Caco-2 (cell line): ENCODE results near the gene KLHL24. TPM values are rescaled to one million over a fixed set of nuclear protein-coding genes. Genes with fewer than 3 reads are reported as not detected.

Experiments used
- BruUV-seq: library from RNA; stranded (reverse); fragments of 400-500 nt; replicated peaks from 2 replicates; lab custom pipeline; 2021; lab: Mats Ljungman, UMichigan
- CTCF ChIA-PET: fragments of 300-600 bp; sonication (Branson Sonifier 250); formaldehyde crosslinking; loops from one replicate; lab custom pipeline; 2022; ENCODE audit warnings: antibody characterized with exemption; lab: Charles Lee
- POLR2A ChIA-PET: fragments of 300-600 bp; sonication (Branson Sonifier 250); formaldehyde crosslinking; loops from one replicate; lab custom pipeline; 2022; ENCODE audit warnings: antibody characterized with exemption; lab: Charles Lee
- DNase-seq, 2 experiments: peaks; one replicate each; pipeline versions ENCODE4 v3.0.0 to v3.0.0-alpha.2; 2020 to 2022
- H3K27me3 ChIP-seq: replicated peaks from 2 replicates; pipeline ENCODE4 v1.6.0; 2011; ENCODE audit warnings: low read length; ENCODE audit not compliant: control insufficient read depth, insufficient read depth
- H3K36me3 ChIP-seq: 2 replicates; pipeline ENCODE4 v1.5.1; 2011; ENCODE audit warnings: low read length; ENCODE audit not compliant: control insufficient read depth, insufficient read depth
- H3K4me1 ChIP-seq: fragments of 250-450 bp; sonication (Bioruptor Pico); 2 replicates; pipeline ENCODE4 v1.5.1; 2020; ENCODE audit warnings: mild to moderate bottlenecking
- H3K4me3 ChIP-seq: 2 replicates; pipeline ENCODE4 v1.5.1; 2011; ENCODE audit warnings: low read depth, mild to moderate bottlenecking, control low read depth, low read length
- H3K9me3 ChIP-seq: fragments of 250-450 bp; sonication (Bioruptor Pico); 2 replicates; pipeline ENCODE4 v1.5.1; 2020; ENCODE audit warnings: mild to moderate bottlenecking, moderate library complexity
- H3K27ac Mint-ChIP-seq: one replicate; pipeline ENCODE4 v1.8.0; 2022; ENCODE audit warnings: mixed read lengths; ENCODE audit not compliant: unreplicated experiment
- H3K27me3 Mint-ChIP-seq: one replicate; pipeline ENCODE4 v1.8.0; 2022; ENCODE audit warnings: mixed read lengths; ENCODE audit not compliant: insufficient read depth, unreplicated experiment
- H3K36me3 Mint-ChIP-seq: one replicate; pipeline ENCODE4 v1.8.0; 2022; ENCODE audit warnings: mild to moderate bottlenecking, mixed read lengths; ENCODE audit not compliant: insufficient read depth, unreplicated experiment
- H3K4me1 Mint-ChIP-seq: one replicate; pipeline ENCODE4 v1.8.0; 2022; ENCODE audit warnings: low read depth, mixed read lengths; ENCODE audit not compliant: unreplicated experiment
- H3K4me3 Mint-ChIP-seq: one replicate; pipeline ENCODE4 v1.8.0; 2022; ENCODE audit warnings: mild to moderate bottlenecking, moderate library complexity, mixed read lengths; ENCODE audit not compliant: unreplicated experiment
- H3K9me3 Mint-ChIP-seq: one replicate; pipeline ENCODE4 v1.8.0; 2022; ENCODE audit warnings: mixed read lengths; ENCODE audit not compliant: unreplicated experiment
- CTCF ChIP-seq, 2 experiments: fragments of 200-600 bp in 1 of 2; IDR thresholded peaks; 1 replicate in 1 of 2; 2 replicates in 1 of 2; pipeline versions ENCODE4 v1.5.1 to v1.8.0; 2011 to 2022; ENCODE audit warnings: antibody characterized with exemption in 1 of 2, control low read depth in 1 of 2, inconsistent platforms in 1 of 2, low read depth in 1 of 2, low read length in 1 of 2, mild to moderate bottlenecking in 1 of 2, moderate library complexity in 1 of 2; ENCODE audit not compliant: insufficient read depth in 1 of 2, severe bottlenecking in 1 of 2, unreplicated experiment in 1 of 2
- intact Hi-C: fragments of 100-400 bp; cut with micrococcal nuclease; formaldehyde crosslinking; loops from one replicate; pipeline ENCODE4 v1.10.0; 2022; ENCODE audit not compliant: unreplicated experiment
- total RNA-seq: library from RNA; stranded (reverse); gene quantifications from 2 replicates; pipeline ENCODE4 v1.2.3, GENCODE V29; 2022

Gene KLHL24
- total RNA-seq, 1 experiment from 2014 or later = 17.6 TPM

GRCh38 chr3:183613366-183614285 lies 21.8 kb upstream of the KLHL24 start:
- Histone ChIP-seq H3K9me3 (no peaks in the 10 kb centered on the region), H3K36me3 (no peaks in the 10 kb centered on the region), H3K4me1 (no peaks in the 10 kb centered on the region), H3K27me3 (no peaks in the 10 kb centered on the region), H3K4me3 (no peak overlapping the region)
- no peak for TF ChIP-seq CTCF (IDR thresholded peaks at IDR 0.05; ENCODE audit: insufficient read depth in 1 of 2, low read depth in 1 of 2, low read length in 1 of 2, severe bottlenecking in 1 of 2, unreplicated experiment in 1 of 2)
- intact Hi-C loops = no loop called here
- ChIA-PET POLR2A (no interaction called here), CTCF (no interaction called here)
- H3K4me1 Mint-ChIP-seq = no peaks in the 10 kb centered on the region
- no peaks in the 10 kb centered on the region for H3K36me3 Mint-ChIP-seq
- H3K9me3 Mint-ChIP-seq = no peaks in the 10 kb centered on the region
- H3K27ac Mint-ChIP-seq = no peak overlapping the region
- no peak overlapping the region for H3K4me3 Mint-ChIP-seq
- no peaks in the 10 kb centered on the region for H3K27me3 Mint-ChIP-seq
- DNase-seq = no peak
- no TSS peak for BruUV-seq

- no peaks in the 10 kb centered on the region for H3K27me3 Mint-ChIP-seq
- no peaks in the 10 kb centered on the region for H3K9me3 Mint-ChIP-seq
Measured at GRCh38 chr3:183618542-183618941, 16.9 kb upstream of the KLHL24 start.

GRCh38 chr3:183619010-183619409 lies 16.4 kb upstream of the KLHL24 start:
- Histone ChIP-seq H3K36me3 (no peaks in the 10 kb centered on the region), H3K9me3 (no peaks in the 10 kb centered on the region), H3K4me1 (peaks cover 4% of the 10 kb centered on the region; the same call in 1 of the 2 replicates), H3K4me3 (no peak overlapping the region), H3K27me3 (no peaks in the 10 kb centered on the region)
- Mint-ChIP-seq H3K27me3 (no peaks in the 10 kb centered on the region), H3K4me3 (no peak overlapping the region), H3K9me3 (no peaks in the 10 kb centered on the region), H3K4me1 (no peaks in the 10 kb centered on the region), H3K36me3 (no peaks in the 10 kb centered on the region), H3K27ac (no peak overlapping the region)
- POLR2A ChIA-PET = no interaction called here
- intact Hi-C loops = no loop called here
- BruUV-seq = no TSS peak
- CTCF ChIA-PET = no interaction called here
- TF ChIP-seq CTCF (IDR thresholded peaks at IDR 0.05; ENCODE audit: insufficient read depth in 1 of 2, low read depth in 1 of 2, low read length in 1 of 2, severe bottlenecking in 1 of 2, unreplicated experiment in 1 of 2) = no peak
- no peak for DNase-seq

More at GRCh38 chr3:183618542-183618941, 16.9 kb upstream of the KLHL24 start:
- no peaks in the 10 kb centered on the region for H3K36me3 Mint-ChIP-seq
- TF ChIP-seq CTCF (IDR thresholded peaks at IDR 0.05; ENCODE audit: insufficient read depth in 1 of 2, low read depth in 1 of 2, low read length in 1 of 2, severe bottlenecking in 1 of 2, unreplicated experiment in 1 of 2) = no peak
- no peaks in the 10 kb centered on the region for H3K4me1 Mint-ChIP-seq
- H3K27ac Mint-ChIP-seq = no peak overlapping the region
- no TSS peak for BruUV-seq
- ChIA-PET POLR2A (no interaction called here), CTCF (no interaction called here)
- Histone ChIP-seq H3K4me3 (no peak overlapping the region), H3K27me3 (no peaks in the 10 kb centered on the region), H3K4me1 (peaks cover 4% of the 10 kb centered on the region; the same call in 1 of the 2 replicates), H3K9me3 (no peaks in the 10 kb centered on the region), H3K36me3 (no peaks in the 10 kb centered on the region)
- H3K4me3 Mint-ChIP-seq = no peak overlapping the region
- DNase-seq = no peak
- intact Hi-C loops = no loop called here
